GM23248 (cell line): ENCODE measurements around the gene RNF213.

Experiments
- EZH2 ChIP-seq: fragments of 200-600 bp; sonication (generic); IDR thresholded peaks from 2 replicates; pipeline ENCODE4 v1.6.1; 2018; ENCODE audit warnings: antibody characterized with exemption, mild to moderate bottlenecking; ENCODE audit not compliant: insufficient read depth, poor library complexity, severe bottlenecking
- EZH2phosphoT487 ChIP-seq: fragments of 200-600 bp; sonication (generic); IDR thresholded peaks from 2 replicates; pipeline ENCODE4 v1.6.1; 2018; ENCODE audit warnings: antibody characterized with exemption, moderate library complexity, mild to moderate bottlenecking, low read depth; ENCODE audit not compliant: insufficient read depth

- TF ChIP-seq EZH2 (no peak), EZH2phosphoT487 (no peak)
Measured at GRCh38 chr17:80214878-80215210, 45.8 kb upstream of the RNF213 start.
